Measurements from ENCODE around the gene UNC5B. TPM values are rescaled to one million over a fixed set of nuclear protein-coding genes. Genes with fewer than 3 reads are reported as not detected.
A peak's percentile ranks its signal among the peaks of the same experiment; 100 is the strongest.

The UNC5B gene
- polyA plus RNA-seq, 1 donor (not counting 4 experiments of a cell fraction or from before 2014, with no cell fraction given): 1.1 TPM

DNA sequence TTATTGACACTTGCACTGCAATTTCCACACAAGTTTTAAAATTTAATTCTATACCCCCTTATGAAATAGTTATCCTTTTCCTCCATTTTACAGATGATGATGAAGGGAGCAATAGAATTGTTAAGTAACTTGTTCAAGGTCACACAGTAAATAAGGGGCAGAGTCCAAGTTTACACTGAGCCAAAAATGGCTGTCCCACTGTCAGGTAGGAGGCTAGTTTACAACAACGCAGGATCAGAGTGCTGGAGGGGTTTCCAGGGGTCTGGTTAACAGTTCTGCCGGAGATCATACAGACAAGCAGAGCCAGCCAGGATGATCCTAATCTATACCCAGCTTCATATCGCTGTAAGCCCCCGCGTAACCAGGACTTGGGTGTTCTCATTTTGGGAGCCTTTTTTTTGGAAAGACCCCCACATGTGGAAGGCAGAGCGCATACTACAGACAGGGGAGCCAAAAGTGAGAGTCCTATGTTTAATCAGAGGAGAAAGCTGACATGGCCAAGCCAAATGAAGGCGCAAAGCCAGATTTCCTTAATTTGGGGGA is 524 bp upstream of the UNC5B start:
- peaks cover 35% of the 10 kb centered on the region for H3K27me3 ChIP-seq (ENCODE audit: control insufficient read depth, extremely low read depth, insufficient read depth, low read length)
- no peaks in the 10 kb centered on the region for H3K9me3 ChIP-seq (ENCODE audit: control insufficient read depth, low read depth, low read length)
- no peak overlapping the region for H2AFZ ChIP-seq (ENCODE audit: control insufficient read depth, low read length)
- no peaks in the 10 kb centered on the region for H3K9me1 ChIP-seq (ENCODE audit: control insufficient read depth, extremely low read depth, insufficient read depth, low read length)
- dilution Hi-C loops (cut with MboI; ENCODE audit: extremely low pct_ligation_motif_present, low sequenced_read_pairs): no loop called here
- no peak overlapping the region for H3K27ac ChIP-seq (ENCODE audit: control insufficient read depth, insufficient read depth, low read length)
- TF ChIP-seq, protein P1, sequence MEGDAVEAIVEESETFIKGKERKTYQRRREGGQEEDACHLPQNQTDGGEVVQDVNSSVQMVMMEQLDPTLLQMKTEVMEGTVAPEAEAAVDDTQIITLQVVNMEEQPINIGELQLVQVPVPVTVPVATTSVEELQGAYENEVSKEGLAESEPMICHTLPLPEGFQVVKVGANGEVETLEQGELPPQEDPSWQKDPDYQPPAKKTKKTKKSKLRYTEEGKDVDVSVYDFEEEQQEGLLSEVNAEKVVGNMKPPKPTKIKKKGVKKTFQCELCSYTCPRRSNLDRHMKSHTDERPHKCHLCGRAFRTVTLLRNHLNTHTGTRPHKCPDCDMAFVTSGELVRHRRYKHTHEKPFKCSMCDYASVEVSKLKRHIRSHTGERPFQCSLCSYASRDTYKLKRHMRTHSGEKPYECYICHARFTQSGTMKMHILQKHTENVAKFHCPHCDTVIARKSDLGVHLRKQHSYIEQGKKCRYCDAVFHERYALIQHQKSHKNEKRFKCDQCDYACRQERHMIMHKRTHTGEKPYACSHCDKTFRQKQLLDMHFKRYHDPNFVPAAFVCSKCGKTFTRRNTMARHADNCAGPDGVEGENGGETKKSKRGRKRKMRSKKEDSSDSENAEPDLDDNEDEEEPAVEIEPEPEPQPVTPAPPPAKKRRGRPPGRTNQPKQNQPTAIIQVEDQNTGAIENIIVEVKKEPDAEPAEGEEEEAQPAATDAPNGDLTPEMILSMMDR (optimal IDR thresholded peaks at IDR 0.05 in 1 of 3, IDR thresholded peaks at IDR 0.05 in 1 of 3, conservative IDR thresholded peaks at IDR 0.05 in 1 of 3; ENCODE audit: extremely low read depth in 1 of 3, insufficient read depth in 2 of 3, low read length in 3 of 3): no peak
- TF ChIP-seq EZH2 (IDR thresholded peaks at IDR 0.05; ENCODE audit: low read length): no peak
- no peak for FAIRE-seq
- H3K79me2 ChIP-seq (ENCODE audit: control insufficient read depth, insufficient read depth, low read length): no peaks in the 10 kb centered on the region
- peaks cover 14% of the 10 kb centered on the region for H3K4me1 ChIP-seq (ENCODE audit: control insufficient read depth, extremely low read depth, insufficient read depth, low read length)
- no peaks in the 10 kb centered on the region for H4K20me1 ChIP-seq (ENCODE audit: control insufficient read depth, extremely low read depth, insufficient read depth, low read length)
- peak overlapping the region; percentile 56 to 69 (median 56) for H3K4me3 ChIP-seq (ENCODE audit: control insufficient read depth in 2 of 3, extremely low read depth in 1 of 3, insufficient read depth in 2 of 3, low read depth in 1 of 3, low read length in 3 of 3)
- H3K36me3 ChIP-seq (ENCODE audit: control insufficient read depth in 2 of 2, extremely low read depth in 1 of 2, insufficient read depth in 2 of 2, low read length in 2 of 2): no peaks in the 10 kb centered on the region
- peak overlapping the region; percentile 23 for H3K9ac ChIP-seq (ENCODE audit: control insufficient read depth, extremely low read depth, insufficient read depth, low read length)
- peak overlapping the region; percentile 72 for H3K4me2 ChIP-seq (ENCODE audit: control insufficient read depth, extremely low read depth, insufficient read depth, low read depth, low read length)
- no peak for DNase-seq (ENCODE audit: low read depth, low spot score)

- peak overlapping the region; percentile 13 for H3K27ac ChIP-seq (ENCODE audit: control insufficient read depth, insufficient read depth, low read length)
- no peaks in the 10 kb centered on the region for H4K20me1 ChIP-seq (ENCODE audit: control insufficient read depth, extremely low read depth, insufficient read depth, low read length)
- dilution Hi-C loops (cut with MboI; ENCODE audit: extremely low pct_ligation_motif_present, low sequenced_read_pairs): no loop called here
- no peaks in the 10 kb centered on the region for H3K79me2 ChIP-seq (ENCODE audit: control insufficient read depth, insufficient read depth, low read length)
- no peaks in the 10 kb centered on the region for H3K36me3 ChIP-seq (ENCODE audit: control insufficient read depth in 2 of 2, extremely low read depth in 1 of 2, insufficient read depth in 2 of 2, low read length in 2 of 2)
- no peaks in the 10 kb centered on the region for H3K9me3 ChIP-seq (ENCODE audit: control insufficient read depth, low read depth, low read length)
- TF ChIP-seq EZH2 (IDR thresholded peaks at IDR 0.05; ENCODE audit: low read length): no peak
- TF ChIP-seq, protein P1 (optimal IDR thresholded peaks at IDR 0.05 in 1 of 3, IDR thresholded peaks at IDR 0.05 in 1 of 3, conservative IDR thresholded peaks at IDR 0.05 in 1 of 3; ENCODE audit: extremely low read depth in 1 of 3, insufficient read depth in 2 of 3, low read length in 3 of 3): no peak
- peak overlapping the region; percentile 56 to 87 (median 69) for H3K4me3 ChIP-seq (ENCODE audit: control insufficient read depth in 2 of 3, extremely low read depth in 1 of 3, insufficient read depth in 2 of 3, low read depth in 1 of 3, low read length in 3 of 3)
- H2AFZ ChIP-seq (ENCODE audit: control insufficient read depth, low read length): peak overlapping the region; percentile 72
- DNase-seq (ENCODE audit: low read depth, low spot score) (peak; percentile 44), FAIRE-seq (no peak)
- peak overlapping the region; percentile 82 for H3K4me2 ChIP-seq (ENCODE audit: control insufficient read depth, extremely low read depth, insufficient read depth, low read depth, low read length)
- H3K4me1 ChIP-seq (ENCODE audit: control insufficient read depth, extremely low read depth, insufficient read depth, low read length): peaks cover 24% of the 10 kb centered on the region
- peak overlapping the region; percentile 72 for H3K9ac ChIP-seq (ENCODE audit: control insufficient read depth, extremely low read depth, insufficient read depth, low read length)
- no peaks in the 10 kb centered on the region for H3K9me1 ChIP-seq (ENCODE audit: control insufficient read depth, extremely low read depth, insufficient read depth, low read length)
- peaks cover 35% of the 10 kb centered on the region for H3K27me3 ChIP-seq (ENCODE audit: control insufficient read depth, extremely low read depth, insufficient read depth, low read length)
These were observed 804 bp downstream of the UNC5B start for GRCh38 chr10:71213127-71213621.
